Transverse colon (tissue), 4 donors: Measurements from ENCODE around the gene LPCAT3.

ENCODE experiments used
- EP300 ChIP-seq: sonication (generic); formaldehyde crosslinking; IDR thresholded peaks from one replicate; pipeline ENCODE4 v1.6.1; 2017; ENCODE audit warnings: antibody characterized with exemption, low read depth
- POLR2A ChIP-seq: fragments of 450-650 bp; IDR thresholded peaks from one replicate; pipeline ENCODE4 v1.6.1; 2016; ENCODE audit warnings: antibody characterized with exemption, mild to moderate bottlenecking, moderate library complexity
- POLR2AphosphoS5 ChIP-seq, 3 donors: sonication (generic); formaldehyde crosslinking; IDR thresholded peaks; one replicate each; pipeline ENCODE4 v1.6.1; 2016; ENCODE audit warnings: antibody characterized with exemption in 3 of 3
- TF ChIP-seq, protein P1 (sequence below), 5 experiments: fragments of 200-600 bp in 3 of 5; fragments of 450-650 bp in 2 of 5; sonication (generic) in 3 of 5; IDR thresholded peaks; 1 replicate in 2 of 5; 2 replicates in 3 of 5; pipeline ENCODE4 v1.5.1; 2016 to 2017; ENCODE audit warnings: antibody characterized with exemption in 5 of 5, inconsistent platforms in 3 of 5, mild to moderate bottlenecking in 2 of 5, moderate library complexity in 1 of 5

GRCh38 chr12:6944381-6945186 lies 73.7 kb downstream of the LPCAT3 start:
- TF ChIP-seq, protein P1, sequence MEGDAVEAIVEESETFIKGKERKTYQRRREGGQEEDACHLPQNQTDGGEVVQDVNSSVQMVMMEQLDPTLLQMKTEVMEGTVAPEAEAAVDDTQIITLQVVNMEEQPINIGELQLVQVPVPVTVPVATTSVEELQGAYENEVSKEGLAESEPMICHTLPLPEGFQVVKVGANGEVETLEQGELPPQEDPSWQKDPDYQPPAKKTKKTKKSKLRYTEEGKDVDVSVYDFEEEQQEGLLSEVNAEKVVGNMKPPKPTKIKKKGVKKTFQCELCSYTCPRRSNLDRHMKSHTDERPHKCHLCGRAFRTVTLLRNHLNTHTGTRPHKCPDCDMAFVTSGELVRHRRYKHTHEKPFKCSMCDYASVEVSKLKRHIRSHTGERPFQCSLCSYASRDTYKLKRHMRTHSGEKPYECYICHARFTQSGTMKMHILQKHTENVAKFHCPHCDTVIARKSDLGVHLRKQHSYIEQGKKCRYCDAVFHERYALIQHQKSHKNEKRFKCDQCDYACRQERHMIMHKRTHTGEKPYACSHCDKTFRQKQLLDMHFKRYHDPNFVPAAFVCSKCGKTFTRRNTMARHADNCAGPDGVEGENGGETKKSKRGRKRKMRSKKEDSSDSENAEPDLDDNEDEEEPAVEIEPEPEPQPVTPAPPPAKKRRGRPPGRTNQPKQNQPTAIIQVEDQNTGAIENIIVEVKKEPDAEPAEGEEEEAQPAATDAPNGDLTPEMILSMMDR (IDR thresholded peaks at IDR 0.05) = peak; percentile 76 to 99 (median 85)
- no peak for TF ChIP-seq POLR2A
- TF ChIP-seq EP300 = no peak
- TF ChIP-seq POLR2AphosphoS5 (IDR thresholded peaks at IDR 0.05) = peak; percentile 69 to 91 (median 90)
